Activated CD8-positive, alpha-beta memory T cell treated with anti-CD3 and anti-CD28 coated beads, Interleukin-2, amount 50 U/mL, for 1 hour (primary cell): ENCODE data around the gene FLYWCH1.

ENCODE experiments used
- DNase-seq: peaks from one replicate; pipeline ENCODE4 v3.0.0-alpha.2; 2020; ENCODE audit errors: extremely low read depth

FLYWCH1 gene

GRCh38 chr16:2911638-2912329, at the start of gene FLYWCH1:
TSS of gene FLYWCH1 (plus strand) at chr16:2911931. CDS start at chr16:2929686, 17,755 bp downstream.
- DNase-seq, result peak; percentile 94

- no peak for DNase-seq
These were observed 46.1 kb upstream of the FLYWCH1 start for GRCh38 chr16:2865651-2866050.

GRCh38 chr16:2866431-2866830, 45.3 kb upstream of the FLYWCH1 start:
- DNase-seq, result no peak

GRCh38 chr16:2867661-2867986, 44.1 kb upstream of the FLYWCH1 start:
- no peak for DNase-seq

- DNase-seq, result peak; percentile 81
These were observed 43.5 kb upstream of the FLYWCH1 start for GRCh38 chr16:2867987-2868789.

GRCh38 chr16:2871926-2872325, 39.8 kb upstream of the FLYWCH1 start:
- no peak for DNase-seq

- DNase-seq, result no peak
These were observed 37.5 kb upstream of the FLYWCH1 start for GRCh38 chr16:2874032-2874911.

- DNase-seq, result peak; percentile 18
These were observed 36.8 kb upstream of the FLYWCH1 start for GRCh38 chr16:2874912-2875362.

GRCh38 chr16:2879854-2880508, 31.8 kb upstream of the FLYWCH1 start:
- DNase-seq, result no peak

- no peak for DNase-seq
These were observed 29.7 kb upstream of the FLYWCH1 start for GRCh38 chr16:2881783-2882649.

GRCh38 chr16:2882650-2883457, 28.9 kb upstream of the FLYWCH1 start, which contains the start of gene FLYWCH2:
TSS of gene FLYWCH2 (plus strand) at chr16:2883215. CDS start at chr16:2896450, 13,235 bp downstream.
- DNase-seq, result peak; percentile 91

- DNase-seq, result no peak
These were observed 28.2 kb upstream of the FLYWCH1 start for GRCh38 chr16:2883458-2883908.

- no peak for DNase-seq
These were observed 27.7 kb upstream of the FLYWCH1 start for GRCh38 chr16:2884041-2884451.

- DNase-seq, result no peak
These were observed 17.5 kb upstream of the FLYWCH1 start for GRCh38 chr16:2894231-2894630.

- DNase-seq, result no peak
These were observed 15.9 kb upstream of the FLYWCH1 start for GRCh38 chr16:2895813-2896212.

GRCh38 chr16:2896480-2897010, 15.2 kb upstream of the FLYWCH1 start:
- no peak for DNase-seq

- no peak for DNase-seq
These were observed 14.6 kb upstream of the FLYWCH1 start for GRCh38 chr16:2897110-2897509.

GRCh38 chr16:2898831-2899563, 12.7 kb upstream of the FLYWCH1 start:
- DNase-seq, result no peak
